Keratinocyte (primary cell): ENCODE data around the gene INHBB. TPM values are rescaled to one million over a fixed set of nuclear protein-coding genes. Genes with fewer than 3 reads are reported as not detected.

Experiments
- DNase-seq: peaks from one replicate; pipeline ENCODE4 v3.0.0-alpha.2; 2011; ENCODE audit warnings: low read depth, missing footprints, low spot score
- FAIRE-seq: peaks from 2 replicates; lab custom pipeline; 2011; peaks lifted over from hg19 to GRCh38; lab: Jason Lieb, UNC
- H2AFZ ChIP-seq: 2 replicates; pipeline ENCODE4 v1.6.0; 2012; ENCODE audit warnings: low read length, control low read depth, inconsistent platforms; ENCODE audit not compliant: control insufficient read depth
- H3K27ac ChIP-seq: 2 replicates; pipeline ENCODE4 v1.5.1; 2011; ENCODE audit warnings: low read length; ENCODE audit not compliant: control insufficient read depth, insufficient read depth
- H3K27me3 ChIP-seq: 3 replicates; pipeline ENCODE4 v1.6.0; 2011; ENCODE audit warnings: low read length; ENCODE audit not compliant: control insufficient read depth, insufficient read depth; ENCODE audit errors: extremely low read depth
- H3K36me3 ChIP-seq, 2 experiments: 2 replicates in 1 of 2; 3 replicates in 1 of 2; pipeline ENCODE4 v1.5.1; 2011; ENCODE audit warnings: low read length in 2 of 2, mild to moderate bottlenecking in 1 of 2; ENCODE audit not compliant: control insufficient read depth in 2 of 2, insufficient read depth in 2 of 2; ENCODE audit errors: extremely low read depth in 1 of 2
- H3K4me1 ChIP-seq: 3 replicates; pipeline ENCODE4 v1.5.1; 2011; ENCODE audit warnings: low read length; ENCODE audit not compliant: control insufficient read depth, insufficient read depth; ENCODE audit errors: extremely low read depth
- H3K4me2 ChIP-seq: 3 replicates; pipeline ENCODE4 v1.6.0; 2011; ENCODE audit warnings: low read depth, low read length; ENCODE audit not compliant: control insufficient read depth, insufficient read depth; ENCODE audit errors: extremely low read depth
- H3K4me3 ChIP-seq, 3 experiments: fragments of 200-600 bp in 1 of 3; sonication (generic) in 1 of 3; 2 replicates in 2 of 3; 3 replicates in 1 of 3; pipeline ENCODE4 v1.5.1; 2011 to 2016; ENCODE audit warnings: low read length in 3 of 3, mild to moderate bottlenecking in 3 of 3, control low read depth in 2 of 3, inconsistent platforms in 1 of 3, low read depth in 1 of 3, mixed read lengths in 1 of 3, mixed run types in 1 of 3, moderate library complexity in 1 of 3; ENCODE audit not compliant: control insufficient read depth in 2 of 3, insufficient read depth in 2 of 3; ENCODE audit errors: extremely low read depth in 1 of 3
- H3K79me2 ChIP-seq: 2 replicates; pipeline ENCODE4 v1.6.0; 2012; ENCODE audit warnings: low read length; ENCODE audit not compliant: control insufficient read depth, insufficient read depth
- H3K9ac ChIP-seq: 3 replicates; pipeline ENCODE4 v1.6.0; 2011; ENCODE audit warnings: low read length; ENCODE audit not compliant: control insufficient read depth, insufficient read depth; ENCODE audit errors: extremely low read depth
- H3K9me1 ChIP-seq: 3 replicates; pipeline ENCODE4 v1.6.0; 2011; ENCODE audit warnings: low read length; ENCODE audit not compliant: control insufficient read depth, insufficient read depth; ENCODE audit errors: extremely low read depth
- H3K9me3 ChIP-seq: 2 replicates; pipeline ENCODE4 v1.5.1; 2012; ENCODE audit warnings: low read depth, low read length; ENCODE audit not compliant: control insufficient read depth
- H4K20me1 ChIP-seq: 3 replicates; pipeline ENCODE4 v1.6.0; 2011; ENCODE audit warnings: low read length; ENCODE audit not compliant: control insufficient read depth, insufficient read depth; ENCODE audit errors: extremely low read depth
- EZH2 ChIP-seq: IDR thresholded peaks from one replicate; pipeline ENCODE4 v1.6.1; 2012; ENCODE audit warnings: inconsistent platforms, mild to moderate bottlenecking, low read length, moderate library complexity
- dilution Hi-C: fragments of 300-500 bp; cut with MboI; formaldehyde crosslinking; loops from one replicate; pipeline ENCODE4 v1.7.0; 2020; ENCODE audit warnings: low sequenced_read_pairs; ENCODE audit not compliant: extremely low pct_ligation_motif_present
- polyA plus RNA-seq, 5 experiments: library from polyadenylated mRNA; depleted of rRNA in 3 of 5; stranded (reverse) in 3 of 5; stranded (forward) in 1 of 5; unstranded in 1 of 5; fragments of >200 nt; gene quantifications; 1 replicate in 1 of 5; 2 replicates in 3 of 5; 3 replicates in 1 of 5; pipeline versions ENCODE4 v1.2.1 to v1.2.3, GENCODE V29; 2011 to 2012; ENCODE audit warnings: missing spikeins in 2 of 5, low read depth in 1 of 5, low replicate concordance in 1 of 5
- TF ChIP-seq, protein P1 (sequence below), 3 experiments: IDR thresholded peaks in 1 of 3; conservative IDR thresholded peaks in 1 of 3; optimal IDR thresholded peaks in 1 of 3; 2 replicates in 2 of 3; 3 replicates in 1 of 3; pipeline versions ENCODE3 to v1.5.1; 2011; ENCODE audit warnings: low read length in 3 of 3, mild to moderate bottlenecking in 3 of 3, moderate library complexity in 2 of 3, control low read depth in 1 of 3, inconsistent platforms in 1 of 3; ENCODE audit not compliant: insufficient read depth in 2 of 3; ENCODE audit errors: extremely low read depth in 1 of 3

The INHBB gene
- polyA plus RNA-seq, 1 donor (not counting 4 experiments of a cell fraction or from before 2014, with no cell fraction given): not detected

DNA sequence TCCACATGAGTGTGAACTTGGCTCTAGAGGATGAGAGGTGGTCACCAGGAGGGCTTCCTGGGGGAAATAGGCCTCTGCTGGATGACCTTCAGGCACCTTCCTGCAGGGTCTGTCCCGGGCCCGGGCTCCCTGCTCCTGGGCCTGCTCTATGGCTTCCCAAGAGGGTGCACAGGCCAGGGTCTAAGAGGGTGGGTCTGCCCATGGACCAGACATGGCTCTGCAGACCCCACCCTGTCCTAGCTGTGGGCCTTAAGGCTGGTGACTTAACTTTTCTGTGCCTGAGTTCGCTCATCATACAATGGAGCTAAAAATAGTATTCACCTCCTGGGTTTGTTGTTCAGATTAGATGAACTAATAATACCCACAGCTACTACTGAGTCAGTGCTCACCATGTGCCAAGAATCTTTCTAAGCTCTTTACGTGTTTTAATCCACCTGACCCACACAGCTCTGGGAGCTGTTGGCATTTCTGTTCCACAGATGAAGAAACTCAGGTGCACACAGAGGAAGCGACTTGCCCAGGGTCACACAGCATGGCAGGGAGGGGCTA, 14.4 kb downstream of the INHBB start:
- Histone ChIP-seq H4K20me1 (no peaks in the 10 kb centered on the region), H3K36me3 (no peaks in the 10 kb centered on the region), H3K27ac (no peak overlapping the region), H3K9me3 (no peaks in the 10 kb centered on the region), H3K9me1 (no peaks in the 10 kb centered on the region), H3K4me1 (no peaks in the 10 kb centered on the region), H3K4me3 (no peak overlapping the region), H2AFZ (no peak overlapping the region), H3K79me2 (no peaks in the 10 kb centered on the region), H3K9ac (no peak overlapping the region), H3K27me3 (peaks cover 37% of the 10 kb centered on the region), H3K4me2 (no peak overlapping the region)
- FAIRE-seq (no peak), DNase-seq (no peak)
- dilution Hi-C loops: no loop called here
- no peak for TF ChIP-seq EZH2
- TF ChIP-seq, protein P1, sequence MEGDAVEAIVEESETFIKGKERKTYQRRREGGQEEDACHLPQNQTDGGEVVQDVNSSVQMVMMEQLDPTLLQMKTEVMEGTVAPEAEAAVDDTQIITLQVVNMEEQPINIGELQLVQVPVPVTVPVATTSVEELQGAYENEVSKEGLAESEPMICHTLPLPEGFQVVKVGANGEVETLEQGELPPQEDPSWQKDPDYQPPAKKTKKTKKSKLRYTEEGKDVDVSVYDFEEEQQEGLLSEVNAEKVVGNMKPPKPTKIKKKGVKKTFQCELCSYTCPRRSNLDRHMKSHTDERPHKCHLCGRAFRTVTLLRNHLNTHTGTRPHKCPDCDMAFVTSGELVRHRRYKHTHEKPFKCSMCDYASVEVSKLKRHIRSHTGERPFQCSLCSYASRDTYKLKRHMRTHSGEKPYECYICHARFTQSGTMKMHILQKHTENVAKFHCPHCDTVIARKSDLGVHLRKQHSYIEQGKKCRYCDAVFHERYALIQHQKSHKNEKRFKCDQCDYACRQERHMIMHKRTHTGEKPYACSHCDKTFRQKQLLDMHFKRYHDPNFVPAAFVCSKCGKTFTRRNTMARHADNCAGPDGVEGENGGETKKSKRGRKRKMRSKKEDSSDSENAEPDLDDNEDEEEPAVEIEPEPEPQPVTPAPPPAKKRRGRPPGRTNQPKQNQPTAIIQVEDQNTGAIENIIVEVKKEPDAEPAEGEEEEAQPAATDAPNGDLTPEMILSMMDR (optimal IDR thresholded peaks at IDR 0.05 in 1 of 3, IDR thresholded peaks at IDR 0.05 in 1 of 3, conservative IDR thresholded peaks at IDR 0.05 in 1 of 3; ENCODE audit: extremely low read depth in 1 of 3, insufficient read depth in 2 of 3, low read length in 3 of 3): no peak

DNA sequence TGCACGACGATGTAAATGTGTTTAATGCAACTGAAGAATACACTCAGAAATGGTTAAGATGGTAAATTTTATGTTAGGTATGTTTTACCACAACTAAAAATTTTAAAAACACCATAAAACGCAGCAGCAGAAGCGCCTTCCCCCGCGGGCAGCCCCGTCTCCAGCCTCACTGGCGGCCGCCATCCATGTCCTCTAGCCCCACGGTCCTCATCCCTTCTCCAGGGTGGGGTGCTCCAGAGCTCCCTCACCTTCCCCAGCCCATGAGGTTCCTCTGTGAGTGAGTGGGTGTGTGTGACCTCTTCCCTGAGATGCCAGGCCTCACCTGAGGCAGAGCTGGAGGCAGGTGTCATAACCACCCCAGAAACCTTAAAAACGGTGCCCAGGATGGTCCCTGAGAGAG, 17.0 kb downstream of the INHBB start:
- H3K9ac ChIP-seq: no peak overlapping the region
- no peak for DNase-seq
- no peaks in the 10 kb centered on the region for H4K20me1 ChIP-seq
- no peak for FAIRE-seq
- peaks cover 6% of the 10 kb centered on the region for H3K4me1 ChIP-seq
- H2AFZ ChIP-seq: no peak overlapping the region
- dilution Hi-C loops: no loop called here
- H3K9me3 ChIP-seq: no peaks in the 10 kb centered on the region
- peaks cover 20% of the 10 kb centered on the region for H3K27me3 ChIP-seq
- H3K9me1 ChIP-seq: no peaks in the 10 kb centered on the region
- no peaks in the 10 kb centered on the region for H3K79me2 ChIP-seq
- H3K36me3 ChIP-seq: no peaks in the 10 kb centered on the region
- H3K4me2 ChIP-seq: no peak overlapping the region
- no peak overlapping the region for H3K27ac ChIP-seq
- TF ChIP-seq, protein P1 (optimal IDR thresholded peaks at IDR 0.05 in 1 of 3, IDR thresholded peaks at IDR 0.05 in 1 of 3, conservative IDR thresholded peaks at IDR 0.05 in 1 of 3; ENCODE audit: extremely low read depth in 1 of 3, insufficient read depth in 2 of 3, low read length in 3 of 3): no peak
- TF ChIP-seq EZH2: no peak
- no peak overlapping the region for H3K4me3 ChIP-seq
